Measurements from ENCODE around the gene MRPL4.
A peak's percentile ranks its signal among the peaks of the same experiment; 100 is the strongest.

- no peak for TF ChIP-seq IRF3 (IDR thresholded peaks at IDR 0.05)
- TF ChIP-seq, protein P1, sequence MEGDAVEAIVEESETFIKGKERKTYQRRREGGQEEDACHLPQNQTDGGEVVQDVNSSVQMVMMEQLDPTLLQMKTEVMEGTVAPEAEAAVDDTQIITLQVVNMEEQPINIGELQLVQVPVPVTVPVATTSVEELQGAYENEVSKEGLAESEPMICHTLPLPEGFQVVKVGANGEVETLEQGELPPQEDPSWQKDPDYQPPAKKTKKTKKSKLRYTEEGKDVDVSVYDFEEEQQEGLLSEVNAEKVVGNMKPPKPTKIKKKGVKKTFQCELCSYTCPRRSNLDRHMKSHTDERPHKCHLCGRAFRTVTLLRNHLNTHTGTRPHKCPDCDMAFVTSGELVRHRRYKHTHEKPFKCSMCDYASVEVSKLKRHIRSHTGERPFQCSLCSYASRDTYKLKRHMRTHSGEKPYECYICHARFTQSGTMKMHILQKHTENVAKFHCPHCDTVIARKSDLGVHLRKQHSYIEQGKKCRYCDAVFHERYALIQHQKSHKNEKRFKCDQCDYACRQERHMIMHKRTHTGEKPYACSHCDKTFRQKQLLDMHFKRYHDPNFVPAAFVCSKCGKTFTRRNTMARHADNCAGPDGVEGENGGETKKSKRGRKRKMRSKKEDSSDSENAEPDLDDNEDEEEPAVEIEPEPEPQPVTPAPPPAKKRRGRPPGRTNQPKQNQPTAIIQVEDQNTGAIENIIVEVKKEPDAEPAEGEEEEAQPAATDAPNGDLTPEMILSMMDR (IDR thresholded peaks at IDR 0.05 in 2 of 3, conservative IDR thresholded peaks at IDR 0.05 in 1 of 3; ENCODE audit: control insufficient read depth in 2 of 3, extremely low read depth in 1 of 3, insufficient read depth in 1 of 3, low read depth in 3 of 3, low read length in 3 of 3): no peak
- TF ChIP-seq POLR2A (IDR thresholded peaks at IDR 0.05; ENCODE audit: low read depth, low read length): peak; percentile 24; the same call in 1 of the 2 replicates
- TF ChIP-seq ETV6 (conservative IDR thresholded peaks at IDR 0.05 in 1 of 2, IDR thresholded peaks at IDR 0.05 in 1 of 2; ENCODE audit: borderline replicate concordance in 1 of 2, low read depth in 1 of 2): no peak
- TF ChIP-seq ZZZ3 (IDR thresholded peaks at IDR 0.05; ENCODE audit: control insufficient read depth, insufficient read length, low read depth): no peak
- 0 out of 2 replicates have a peak, but pooled peaks have one; percentile 43 for TF ChIP-seq POLR2AphosphoS5 (IDR thresholded peaks at IDR 0.05; ENCODE audit: low read length)
- TF ChIP-seq CHD1 (IDR thresholded peaks at IDR 0.05; ENCODE audit: low read depth, low read length): no peak
- TF ChIP-seq GABPA (IDR thresholded peaks at IDR 0.05; ENCODE audit: low read depth): no peak
- no peak for TF ChIP-seq CREB1 (IDR thresholded peaks at IDR 0.05; ENCODE audit: low read depth)
Observed at GRCh38 chr19:10227026-10227971, 24.7 kb upstream of the MRPL4 start.

Measured in GM12878 (cell line).